ENCODE data around the gene ASXL2.

ASXL2 gene

GRCh38 chr2:25777077-25777476 is 101.2 kb downstream of the ASXL2 start:
- Histone ChIP-seq H3K27ac (no peak overlapping the region), H3K27me3 (ENCODE audit: insufficient read depth, low read depth) (no peaks in the 10 kb centered on the region), H3K4me2 (no peak overlapping the region), H4K20me1 (ENCODE audit: insufficient read depth) (no peaks in the 10 kb centered on the region), H3K79me2 (ENCODE audit: insufficient read depth, low read depth) (no peaks in the 10 kb centered on the region), H2AFZ (ENCODE audit: low read depth) (no peak overlapping the region), H3K9ac (no peak overlapping the region), H3K36me3 (ENCODE audit: insufficient read depth) (no peaks in the 10 kb centered on the region), H3K4me1 (ENCODE audit: low read depth, poor library complexity, severe bottlenecking) (no peaks in the 10 kb centered on the region), H3K4me3 (IDR thresholded peaks at IDR 0.05; ENCODE audit: insufficient read depth, low read depth, low read length) (no peak overlapping the region)
- no peak for TF ChIP-seq CTCF (conservative IDR thresholded peaks at IDR 0.05; ENCODE audit: low read depth, low read length)

GRCh38 chr2:25772078-25772477 is 106.2 kb downstream of the ASXL2 start:
- no peak overlapping the region for H3K9ac ChIP-seq
- no peak overlapping the region for H3K4me3 ChIP-seq (IDR thresholded peaks at IDR 0.05; ENCODE audit: insufficient read depth, low read depth, low read length)
- no peak for TF ChIP-seq CTCF (conservative IDR thresholded peaks at IDR 0.05; ENCODE audit: low read depth, low read length)
- no peak overlapping the region for H3K27ac ChIP-seq
- H3K79me2 ChIP-seq (ENCODE audit: insufficient read depth, low read depth), result no peaks in the 10 kb centered on the region
- H3K4me2 ChIP-seq, result no peak overlapping the region
- H2AFZ ChIP-seq (ENCODE audit: low read depth), result no peak overlapping the region
- H3K4me1 ChIP-seq (ENCODE audit: low read depth, poor library complexity, severe bottlenecking), result no peaks in the 10 kb centered on the region
- H4K20me1 ChIP-seq (ENCODE audit: insufficient read depth), result no peaks in the 10 kb centered on the region
- H3K36me3 ChIP-seq (ENCODE audit: insufficient read depth), result no peaks in the 10 kb centered on the region
- no peaks in the 10 kb centered on the region for H3K27me3 ChIP-seq (ENCODE audit: insufficient read depth, low read depth)

- no peak overlapping the region for H3K4me3 ChIP-seq (IDR thresholded peaks at IDR 0.05; ENCODE audit: insufficient read depth, low read depth, low read length)
- H3K79me2 ChIP-seq (ENCODE audit: insufficient read depth, low read depth), result no peaks in the 10 kb centered on the region
- H3K9ac ChIP-seq, result no peak overlapping the region
- no peak overlapping the region for H2AFZ ChIP-seq (ENCODE audit: low read depth)
- TF ChIP-seq CTCF (conservative IDR thresholded peaks at IDR 0.05; ENCODE audit: low read depth, low read length), result no peak
- no peaks in the 10 kb centered on the region for H3K4me1 ChIP-seq (ENCODE audit: low read depth, poor library complexity, severe bottlenecking)
- H3K27ac ChIP-seq, result no peak overlapping the region
- H3K27me3 ChIP-seq (ENCODE audit: insufficient read depth, low read depth), result no peaks in the 10 kb centered on the region
- H3K4me2 ChIP-seq, result no peak overlapping the region
- H4K20me1 ChIP-seq (ENCODE audit: insufficient read depth), result no peaks in the 10 kb centered on the region
- 0 out of 2 replicates have a peak, but pooled peaks cover 5% of the 10 kb centered on the region for H3K36me3 ChIP-seq (ENCODE audit: insufficient read depth)
Measured at GRCh38 chr2:25763575-25763974, 114.7 kb downstream of the ASXL2 start.

- Histone ChIP-seq H3K79me2 (ENCODE audit: insufficient read depth, low read depth) (no peaks in the 10 kb centered on the region), H3K27ac (no peak overlapping the region), H3K4me1 (ENCODE audit: low read depth, poor library complexity, severe bottlenecking) (no peaks in the 10 kb centered on the region), H3K4me2 (no peak overlapping the region), H3K27me3 (ENCODE audit: insufficient read depth, low read depth) (no peaks in the 10 kb centered on the region), H4K20me1 (ENCODE audit: insufficient read depth) (no peaks in the 10 kb centered on the region), H3K9ac (no peak overlapping the region), H3K36me3 (ENCODE audit: insufficient read depth) (no peaks in the 10 kb centered on the region), H3K4me3 (IDR thresholded peaks at IDR 0.05; ENCODE audit: insufficient read depth, low read depth, low read length) (no peak overlapping the region), H2AFZ (ENCODE audit: low read depth) (no peak overlapping the region)
- no peak for TF ChIP-seq CTCF (conservative IDR thresholded peaks at IDR 0.05; ENCODE audit: low read depth, low read length)
Measured at GRCh38 chr2:25760297-25760696, 118.0 kb downstream of the ASXL2 start.
